SU-DHL-6 (cell line): ENCODE data around the gene THOC1.

Experiments
- H2AFZ ChIP-seq: fragments of 200-600 bp; sonication (generic); 2 replicates; pipeline ENCODE4 v1.6.1; 2014; ENCODE audit warnings: low read depth, mild to moderate bottlenecking, moderate library complexity, mixed read lengths, antibody characterized with exemption, low read length; ENCODE audit not compliant: severe bottlenecking
- H3F3A ChIP-seq: fragments of 200-600 bp; shearing (Covaris generic); 2 replicates; pipeline ENCODE4 v1.6.0; 2016; ENCODE audit warnings: antibody characterized with exemption, mild to moderate bottlenecking; ENCODE audit not compliant: insufficient read depth
- H3K27ac ChIP-seq: fragments of 200-600 bp; sonication (generic); 2 replicates; pipeline ENCODE4 v1.5.1; 2016; ENCODE audit warnings: low read depth, mild to moderate bottlenecking, low read length, moderate library complexity, mixed read lengths
- H3K27me3 ChIP-seq: fragments of 200-600 bp; sonication (generic), shearing (Covaris generic); 2 replicates; pipeline ENCODE4 v1.6.0; 2014; ENCODE audit warnings: mild to moderate bottlenecking, low read length
- H3K36me3 ChIP-seq: fragments of 200-600 bp; sonication (generic); 2 replicates; pipeline ENCODE4 v1.6.1; 2014; ENCODE audit warnings: mild to moderate bottlenecking, low read length, mixed read lengths
- H3K4me2 ChIP-seq: fragments of 300-600, 200-600 bp; shearing (Covaris generic), sonication (generic); 2 replicates; pipeline ENCODE4 v1.6.0; 2014; ENCODE audit warnings: low read length, low read depth, mild to moderate bottlenecking; ENCODE audit not compliant: poor library complexity, severe bottlenecking
- H3K4me3 ChIP-seq: fragments of 200-600 bp; sonication (generic); 2 replicates; pipeline ENCODE4 v1.5.1; 2014; ENCODE audit warnings: antibody characterized with exemption, low read length, mild to moderate bottlenecking, mixed read lengths; ENCODE audit not compliant: insufficient read depth, poor library complexity, severe bottlenecking
- H3K79me2 ChIP-seq: fragments of 200-600 bp; sonication (generic); 2 replicates; pipeline ENCODE4 v1.6.1; 2014; ENCODE audit warnings: mild to moderate bottlenecking, low read length, moderate library complexity; ENCODE audit not compliant: insufficient read depth
- H3K9ac ChIP-seq: fragments of 200-600 bp; sonication (generic); 2 replicates; pipeline ENCODE4 v1.7.0; 2014; ENCODE audit warnings: mild to moderate bottlenecking, low read length
- H3K9me2 ChIP-seq: fragments of 200-600 bp; sonication (generic); replicated peaks from 2 replicates; pipeline ENCODE4 v1.6.1; 2014; ENCODE audit warnings: low read length; ENCODE audit not compliant: insufficient read depth
- H3K9me3 ChIP-seq: fragments of 200-600 bp; sonication (generic); 2 replicates; pipeline ENCODE4 v1.6.1; 2014; ENCODE audit warnings: low read length, mixed read lengths; ENCODE audit not compliant: insufficient read depth
- H4K20me1 ChIP-seq: fragments of 200-600 bp; sonication (generic); 2 replicates; pipeline ENCODE4 v1.6.1; 2014; ENCODE audit warnings: low read depth, mild to moderate bottlenecking, antibody characterized with exemption, low read length, moderate library complexity, mixed read lengths
- EZH2phosphoT487 ChIP-seq: fragments of 200-600 bp; sonication (generic), shearing (Covaris generic); conservative IDR thresholded peaks from 2 replicates; pipeline ENCODE4 v1.6.1; 2018; ENCODE audit warnings: mild to moderate bottlenecking, antibody characterized with exemption, low read length, moderate library complexity, mixed read lengths
- TF ChIP-seq, protein P1 (sequence below): fragments of 200-600 bp; sonication (generic); IDR thresholded peaks from one replicate; pipeline ENCODE4 v1.5.1; 2017; ENCODE audit warnings: antibody characterized with exemption, mild to moderate bottlenecking, low read length, moderate library complexity; ENCODE audit not compliant: insufficient read depth, poor library complexity, severe bottlenecking

Gene THOC1

DNA sequence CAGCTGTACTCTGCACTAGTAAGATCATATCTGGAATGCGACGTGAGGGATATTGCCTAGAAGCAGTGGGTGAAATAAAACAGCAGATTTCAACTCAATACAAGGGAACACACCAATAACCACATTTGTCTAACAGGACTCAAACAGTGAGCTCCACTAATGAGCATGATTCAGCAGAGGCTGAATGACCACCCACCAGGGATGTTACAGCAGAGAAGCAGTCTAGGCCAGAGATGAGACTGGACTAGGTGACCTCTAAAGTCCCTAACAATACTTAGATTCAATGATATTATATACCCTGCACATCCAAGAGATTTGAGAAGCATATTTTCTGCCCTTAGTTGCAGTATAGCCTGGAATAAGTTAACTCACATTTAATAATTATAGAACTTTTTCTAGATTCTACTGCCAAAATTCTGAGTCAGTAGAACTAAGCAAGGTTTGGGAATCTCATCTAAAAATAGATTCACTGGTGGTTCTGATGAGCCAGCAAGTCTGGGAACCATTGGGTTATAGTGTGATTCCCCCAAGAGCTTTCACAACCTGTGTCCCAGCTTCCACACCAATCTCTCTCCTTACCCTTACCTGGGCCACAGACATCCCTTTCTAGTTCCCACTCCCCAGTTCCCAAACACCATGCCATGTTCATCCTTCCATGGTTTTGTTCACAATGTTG, 6.3 kb downstream of the THOC1 start:
- no peaks in the 10 kb centered on the region for H3K27me3 ChIP-seq
- peaks cover 56% of the 10 kb centered on the region; the same call in 1 of the 2 replicates for H3K36me3 ChIP-seq
- no peak overlapping the region for H2AFZ ChIP-seq
- no peaks in the 10 kb centered on the region for H4K20me1 ChIP-seq
- no peak overlapping the region for H3K4me3 ChIP-seq
- no peaks in the 10 kb centered on the region for H3F3A ChIP-seq
- TF ChIP-seq EZH2phosphoT487: no peak
- TF ChIP-seq, protein P1, sequence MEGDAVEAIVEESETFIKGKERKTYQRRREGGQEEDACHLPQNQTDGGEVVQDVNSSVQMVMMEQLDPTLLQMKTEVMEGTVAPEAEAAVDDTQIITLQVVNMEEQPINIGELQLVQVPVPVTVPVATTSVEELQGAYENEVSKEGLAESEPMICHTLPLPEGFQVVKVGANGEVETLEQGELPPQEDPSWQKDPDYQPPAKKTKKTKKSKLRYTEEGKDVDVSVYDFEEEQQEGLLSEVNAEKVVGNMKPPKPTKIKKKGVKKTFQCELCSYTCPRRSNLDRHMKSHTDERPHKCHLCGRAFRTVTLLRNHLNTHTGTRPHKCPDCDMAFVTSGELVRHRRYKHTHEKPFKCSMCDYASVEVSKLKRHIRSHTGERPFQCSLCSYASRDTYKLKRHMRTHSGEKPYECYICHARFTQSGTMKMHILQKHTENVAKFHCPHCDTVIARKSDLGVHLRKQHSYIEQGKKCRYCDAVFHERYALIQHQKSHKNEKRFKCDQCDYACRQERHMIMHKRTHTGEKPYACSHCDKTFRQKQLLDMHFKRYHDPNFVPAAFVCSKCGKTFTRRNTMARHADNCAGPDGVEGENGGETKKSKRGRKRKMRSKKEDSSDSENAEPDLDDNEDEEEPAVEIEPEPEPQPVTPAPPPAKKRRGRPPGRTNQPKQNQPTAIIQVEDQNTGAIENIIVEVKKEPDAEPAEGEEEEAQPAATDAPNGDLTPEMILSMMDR: no peak
- no peak overlapping the region for H3K9ac ChIP-seq
- no peaks in the 10 kb centered on the region for H3K9me3 ChIP-seq
- peaks cover 11% of the 10 kb centered on the region for H3K79me2 ChIP-seq
- H3K4me2 ChIP-seq: no peak overlapping the region
- H3K9me2 ChIP-seq: no peaks in the 10 kb centered on the region
- H3K27ac ChIP-seq: no peak overlapping the region

DNA sequence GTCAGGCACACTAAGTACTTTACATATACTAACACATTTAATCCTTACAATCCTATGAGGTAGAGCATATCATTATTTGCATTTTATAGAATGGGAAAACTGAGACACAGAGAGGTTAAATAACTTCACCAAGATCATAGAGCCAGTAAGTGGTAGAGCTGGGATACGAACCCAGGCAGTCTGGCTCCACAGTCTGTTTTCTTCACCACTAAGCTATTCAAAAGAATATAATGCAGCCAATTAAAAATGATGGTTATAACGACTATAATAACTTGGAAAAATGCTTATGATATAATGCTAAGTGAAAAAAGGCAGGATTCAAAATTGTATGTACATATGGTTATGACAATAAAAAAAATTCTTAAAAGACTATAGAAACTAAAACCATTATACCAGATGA, 7.3 kb downstream of the THOC1 start:
- H3K9me2 ChIP-seq: no peaks in the 10 kb centered on the region
- H3K79me2 ChIP-seq: peaks cover 1% of the 10 kb centered on the region; the same call in 1 of the 2 replicates
- H4K20me1 ChIP-seq: no peaks in the 10 kb centered on the region
- H3K9me3 ChIP-seq: no peaks in the 10 kb centered on the region
- peaks cover 60% of the 10 kb centered on the region; the same call in 1 of the 2 replicates for H3K36me3 ChIP-seq
- H3K4me2 ChIP-seq: no peak overlapping the region
- no peak overlapping the region for H3K27ac ChIP-seq
- H3F3A ChIP-seq: no peaks in the 10 kb centered on the region
- no peak overlapping the region for H2AFZ ChIP-seq
- H3K9ac ChIP-seq: no peak overlapping the region
- no peak for TF ChIP-seq EZH2phosphoT487
- TF ChIP-seq, protein P1: no peak
- no peaks in the 10 kb centered on the region for H3K27me3 ChIP-seq
- no peak overlapping the region for H3K4me3 ChIP-seq

DNA sequence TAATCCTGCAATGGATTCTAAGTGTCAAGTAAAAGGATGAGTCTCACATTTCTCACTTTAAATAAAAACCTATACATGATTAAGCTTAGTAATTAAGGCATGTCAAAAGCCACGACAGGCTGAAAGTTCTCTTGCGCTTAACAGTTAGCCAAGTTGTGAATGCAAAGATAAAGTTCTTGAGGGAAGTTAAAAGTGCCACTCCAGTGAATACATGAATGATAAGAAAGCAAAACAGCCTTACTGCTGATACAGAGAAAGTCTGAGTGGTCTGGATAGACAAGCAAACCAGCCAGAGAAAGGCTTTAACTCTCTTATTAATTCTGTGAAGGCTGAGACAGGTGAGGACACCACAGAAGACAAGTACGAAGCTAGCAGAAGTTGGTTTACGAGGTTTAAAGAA, 12.7 kb downstream of the THOC1 start:
- Histone ChIP-seq H3K27ac (no peak overlapping the region), H3K4me2 (no peak overlapping the region), H3K9me3 (no peaks in the 10 kb centered on the region), H4K20me1 (no peaks in the 10 kb centered on the region), H3K4me3 (no peak overlapping the region), H3K9me2 (no peaks in the 10 kb centered on the region), H2AFZ (no peak overlapping the region), H3K36me3 (peaks cover 55% of the 10 kb centered on the region; the same call in 1 of the 2 replicates), H3K9ac (no peak overlapping the region), H3K79me2 (no peaks in the 10 kb centered on the region), H3F3A (no peaks in the 10 kb centered on the region), H3K27me3 (no peaks in the 10 kb centered on the region)
- TF ChIP-seq, protein P1: no peak
- TF ChIP-seq EZH2phosphoT487: no peak
